ENCODE measurements around the gene AK5.
"Not testable (repeated sequence)": the region's sequence is repeated elsewhere in the genome, so short reads cannot be mapped to it uniquely, and the experiment has no call there.

AK5 gene

DNA sequence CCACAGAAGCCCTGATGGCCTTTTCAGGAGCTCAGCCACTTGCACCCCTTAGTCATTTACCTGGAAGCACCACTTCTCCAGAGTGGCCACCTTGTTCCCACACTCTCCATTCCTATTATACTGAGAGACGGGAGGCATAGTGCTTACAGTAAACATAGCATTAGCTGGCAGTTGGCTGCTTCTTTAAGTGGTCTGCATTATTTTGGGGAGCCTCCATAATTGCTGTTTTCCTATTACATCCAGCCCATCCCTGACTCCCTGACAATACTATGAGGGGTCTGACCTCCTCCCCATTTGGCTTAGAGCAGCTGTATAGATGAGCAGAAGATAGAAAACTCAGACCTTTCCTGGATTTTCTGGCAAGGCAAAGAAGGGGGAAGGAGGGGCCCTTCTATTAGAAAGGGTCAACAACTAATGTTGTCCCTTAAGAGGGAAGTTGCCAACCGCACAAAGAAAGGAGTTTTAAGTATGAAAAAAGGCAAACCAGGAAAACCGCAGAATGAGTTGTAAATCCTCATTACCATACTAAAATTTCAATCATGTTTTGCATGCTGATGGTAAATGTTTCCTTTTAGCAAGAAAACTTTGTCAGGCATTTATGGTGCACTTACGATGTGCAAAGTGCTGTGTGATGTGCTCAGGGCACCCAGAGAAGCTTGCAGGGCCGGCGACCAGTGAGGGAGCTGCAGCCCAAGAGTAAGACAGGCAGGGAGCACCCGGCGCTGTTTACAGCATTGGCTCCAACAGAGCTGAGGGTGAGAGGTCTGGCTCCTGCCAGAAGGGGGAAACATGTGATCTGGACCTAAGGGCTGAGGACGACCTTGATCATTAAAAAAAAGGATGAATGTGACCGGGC, 233.3 kb downstream of the AK5 start:
- Histone ChIP-seq H3K36me3 (ENCODE audit: control insufficient read depth, low read length) (no peaks in the 10 kb centered on the region), H3K4me1 (ENCODE audit: control insufficient read depth, low read length) (no peaks in the 10 kb centered on the region), H4K20me1 (ENCODE audit: control insufficient read depth, insufficient read depth, low read depth, low read length) (no peaks in the 10 kb centered on the region), H3K79me2 (ENCODE audit: control insufficient read depth, low read length) (no peaks in the 10 kb centered on the region), H3K9me2 (replicated peaks; ENCODE audit: control insufficient read depth, low read length) (no peaks in the 10 kb centered on the region), H3K27ac (ENCODE audit: low read depth, low read length) (no peak overlapping the region), H3K4me3 (ENCODE audit: low read length) (no peak overlapping the region), H3K4me2 (ENCODE audit: low read length) (no peak overlapping the region), H3K9me3 (ENCODE audit: control insufficient read depth, insufficient read depth, low read length) (no peaks in the 10 kb centered on the region), H3F3A (ENCODE audit: control insufficient read depth, insufficient read depth) (no peaks in the 10 kb centered on the region), H3K27me3 (ENCODE audit: control insufficient read depth, low read length) (peaks cover 8% of the 10 kb centered on the region)
- TF ChIP-seq CTCF (IDR thresholded peaks at IDR 0.05; ENCODE audit: low read depth, low read length, poor library complexity, severe bottlenecking) (no peak), EZH2phosphoT487 (IDR thresholded peaks at IDR 0.05; ENCODE audit: borderline replicate concordance, low read length) (no peak)

- no peaks in the 10 kb centered on the region for H3K9me3 ChIP-seq (ENCODE audit: control insufficient read depth, insufficient read depth, low read length)
- H3K27me3 ChIP-seq (ENCODE audit: control insufficient read depth, low read length) = peaks cover 8% of the 10 kb centered on the region
- no peaks in the 10 kb centered on the region for H3K79me2 ChIP-seq (ENCODE audit: control insufficient read depth, low read length)
- H3K4me2 ChIP-seq (ENCODE audit: low read length) = no peak overlapping the region
- no peak for TF ChIP-seq EZH2phosphoT487 (IDR thresholded peaks at IDR 0.05; ENCODE audit: borderline replicate concordance, low read length)
- TF ChIP-seq CTCF (IDR thresholded peaks at IDR 0.05; ENCODE audit: low read depth, low read length, poor library complexity, severe bottlenecking) = no peak
- H3K9me2 ChIP-seq (replicated peaks; ENCODE audit: control insufficient read depth, low read length) = no peaks in the 10 kb centered on the region
- H3K27ac ChIP-seq (ENCODE audit: low read depth, low read length) = no peak overlapping the region
- no peak overlapping the region for H3K4me3 ChIP-seq (ENCODE audit: low read length)
- no peaks in the 10 kb centered on the region for H3K36me3 ChIP-seq (ENCODE audit: control insufficient read depth, low read length)
- H3K4me1 ChIP-seq (ENCODE audit: control insufficient read depth, low read length) = no peaks in the 10 kb centered on the region
- H3F3A ChIP-seq (ENCODE audit: control insufficient read depth, insufficient read depth) = no peaks in the 10 kb centered on the region
- no peaks in the 10 kb centered on the region for H4K20me1 ChIP-seq (ENCODE audit: control insufficient read depth, insufficient read depth, low read depth, low read length)
Observed at GRCh38 chr1:77516106-77516505, 234.3 kb downstream of the AK5 start.

DNA sequence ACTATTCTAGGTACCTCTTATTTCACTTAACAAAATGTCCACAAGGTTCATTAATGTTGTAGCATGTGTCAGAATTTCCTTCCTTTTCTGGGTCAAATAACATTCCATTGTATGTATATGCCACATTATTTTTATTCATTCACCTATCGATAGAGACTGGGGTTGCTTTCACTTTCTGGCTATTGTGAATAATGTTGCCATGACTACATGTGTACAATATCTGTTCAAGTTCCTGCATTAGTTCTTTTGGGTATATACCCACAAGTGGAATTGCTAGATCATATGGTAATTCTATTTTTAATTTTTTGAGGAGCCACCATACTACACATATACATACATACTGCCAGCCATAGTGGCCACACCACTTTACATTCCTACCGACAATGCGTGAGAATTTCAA, 242.2 kb downstream of the AK5 start:
- H3K4me1 ChIP-seq (ENCODE audit: control insufficient read depth, low read length) = no peaks in the 10 kb centered on the region
- H3K27ac ChIP-seq (ENCODE audit: low read depth, low read length) = no peak overlapping the region
- no peaks in the 10 kb centered on the region for H3K36me3 ChIP-seq (ENCODE audit: control insufficient read depth, low read length)
- H3K9me2 ChIP-seq (replicated peaks; ENCODE audit: control insufficient read depth, low read length) = no peaks in the 10 kb centered on the region
- no peaks in the 10 kb centered on the region for H3K27me3 ChIP-seq (ENCODE audit: control insufficient read depth, low read length)
- no peaks in the 10 kb centered on the region for H3K79me2 ChIP-seq (ENCODE audit: control insufficient read depth, low read length)
- no peaks in the 10 kb centered on the region for H3F3A ChIP-seq (ENCODE audit: control insufficient read depth, insufficient read depth)
- no peaks in the 10 kb centered on the region for H4K20me1 ChIP-seq (ENCODE audit: control insufficient read depth, insufficient read depth, low read depth, low read length)
- no peak overlapping the region for H3K4me2 ChIP-seq (ENCODE audit: low read length)
- H3K4me3 ChIP-seq (ENCODE audit: low read length) = no peak overlapping the region
- no peaks in the 10 kb centered on the region for H3K9me3 ChIP-seq (ENCODE audit: control insufficient read depth, insufficient read depth, low read length)
- TF ChIP-seq CTCF (IDR thresholded peaks at IDR 0.05; ENCODE audit: low read depth, low read length, poor library complexity, severe bottlenecking) (no peak), EZH2phosphoT487 (IDR thresholded peaks at IDR 0.05; ENCODE audit: borderline replicate concordance, low read length) (no peak)

DNA sequence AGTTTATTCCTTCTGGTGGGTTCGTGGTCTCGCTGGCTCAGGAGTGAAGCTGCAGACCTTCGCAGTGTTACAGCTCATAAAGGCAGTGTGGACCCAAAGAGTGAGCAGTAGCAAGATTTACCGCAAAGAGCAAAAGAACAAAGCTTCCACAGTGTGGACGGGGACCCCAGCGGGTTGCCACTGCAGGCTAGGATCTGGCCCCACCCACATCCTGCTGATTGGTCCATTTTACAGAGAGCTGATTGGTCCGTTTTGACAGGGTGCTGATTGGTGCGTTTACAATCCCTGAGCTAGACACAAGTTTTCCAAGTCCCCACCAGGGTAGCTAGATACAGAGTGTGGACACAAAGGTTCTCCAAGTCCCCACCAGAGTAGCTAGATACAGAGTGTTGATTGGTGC, 249.3 kb downstream of the AK5 start:
- not testable (repeated sequence) for H3K4me1 ChIP-seq (ENCODE audit: control insufficient read depth, low read length); H3K27me3 ChIP-seq (ENCODE audit: control insufficient read depth, low read length); H3K36me3 ChIP-seq (ENCODE audit: control insufficient read depth, low read length); H3F3A ChIP-seq (ENCODE audit: control insufficient read depth, insufficient read depth); H3K9me2 ChIP-seq (replicated peaks; ENCODE audit: control insufficient read depth, low read length); H3K27ac ChIP-seq (ENCODE audit: low read depth, low read length); H3K4me2 ChIP-seq (ENCODE audit: low read length); H4K20me1 ChIP-seq (ENCODE audit: control insufficient read depth, insufficient read depth, low read depth, low read length); H3K9me3 ChIP-seq (ENCODE audit: control insufficient read depth, insufficient read depth, low read length); H3K4me3 ChIP-seq (ENCODE audit: low read length); H3K79me2 ChIP-seq (ENCODE audit: control insufficient read depth, low read length)

GRCh38 chr1:77531596-77532280, 249.9 kb downstream of the AK5 start:
- H3K4me3 ChIP-seq (ENCODE audit: low read length); H4K20me1 ChIP-seq (ENCODE audit: control insufficient read depth, insufficient read depth, low read depth, low read length); H3F3A ChIP-seq (ENCODE audit: control insufficient read depth, insufficient read depth); H3K27me3 ChIP-seq (ENCODE audit: control insufficient read depth, low read length); H3K36me3 ChIP-seq (ENCODE audit: control insufficient read depth, low read length); H3K4me2 ChIP-seq (ENCODE audit: low read length); H3K27ac ChIP-seq (ENCODE audit: low read depth, low read length); H3K9me3 ChIP-seq (ENCODE audit: control insufficient read depth, insufficient read depth, low read length); H3K79me2 ChIP-seq (ENCODE audit: control insufficient read depth, low read length); H3K4me1 ChIP-seq (ENCODE audit: control insufficient read depth, low read length); H3K9me2 ChIP-seq (replicated peaks; ENCODE audit: control insufficient read depth, low read length): not testable (repeated sequence)
